HT1080 (cell line): Measurements from ENCODE around the gene NEK7. TPM values are rescaled to one million over a fixed set of nuclear protein-coding genes. Genes with fewer than 3 reads are reported as not detected.
"Not testable (repeated sequence)": the region's sequence is repeated elsewhere in the genome, so short reads cannot be mapped to it uniquely, and the experiment has no call there.

Experiments
- DNase-seq: peaks from one replicate; pipeline ENCODE4 v3.0.0-alpha.2; 2015; ENCODE audit warnings: low read depth
- total RNA-seq: library from RNA; depleted of rRNA; stranded (reverse); fragments of >200 nt; shearing (Covaris generic); gene quantifications from 2 replicates; pipeline ENCODE4 v1.2.3, GENCODE V29; 2014

The NEK7 gene
- total RNA-seq, 1 experiment from 2014 or later = 48.7 TPM

GRCh38 chr1:198201956-198202784 is 45.4 kb downstream of the NEK7 start:
- no peak for DNase-seq

GRCh38 chr1:198203434-198203833 is 46.6 kb downstream of the NEK7 start:
- peak; percentile 44 for DNase-seq

- no peak for DNase-seq
Measured at GRCh38 chr1:198205016-198205684, 48.4 kb downstream of the NEK7 start.

GRCh38 chr1:198206292-198206691 is 49.5 kb downstream of the NEK7 start:
- no peak for DNase-seq

GRCh38 chr1:198211696-198212095 is 54.9 kb downstream of the NEK7 start:
- DNase-seq = no peak

- no peak for DNase-seq
Measured at GRCh38 chr1:198212126-198212525, 55.3 kb downstream of the NEK7 start.

GRCh38 chr1:198212675-198213074 is 55.9 kb downstream of the NEK7 start:
- DNase-seq = peak; percentile 79

GRCh38 chr1:198214924-198215323 is 58.1 kb downstream of the NEK7 start:
- no peak for DNase-seq

- DNase-seq = peak; percentile 90
Measured at GRCh38 chr1:198220428-198220827, 63.6 kb downstream of the NEK7 start.

GRCh38 chr1:198227010-198227409 is 70.2 kb downstream of the NEK7 start:
- DNase-seq = not testable (repeated sequence)

- DNase-seq = not testable (repeated sequence)
Measured at GRCh38 chr1:198227454-198227853, 70.7 kb downstream of the NEK7 start.

- DNase-seq = no peak
Measured at GRCh38 chr1:198228925-198229324, 72.1 kb downstream of the NEK7 start.

- no peak for DNase-seq
Measured at GRCh38 chr1:198231779-198232178, 75.0 kb downstream of the NEK7 start.

GRCh38 chr1:198232378-198232777 is 75.6 kb downstream of the NEK7 start:
- no peak for DNase-seq

GRCh38 chr1:198232940-198233675 is 76.3 kb downstream of the NEK7 start:
- no peak for DNase-seq

- peak; percentile 65 for DNase-seq
Measured at GRCh38 chr1:198234520-198235251, 77.9 kb downstream of the NEK7 start.

- DNase-seq = no peak
Measured at GRCh38 chr1:198238121-198238520, 81.3 kb downstream of the NEK7 start.

- DNase-seq = no peak
Measured at GRCh38 chr1:198241553-198241952, 84.8 kb downstream of the NEK7 start.

- DNase-seq = no peak
Measured at GRCh38 chr1:198244772-198245171, 88.0 kb downstream of the NEK7 start.

GRCh38 chr1:198245379-198245778 is 88.6 kb downstream of the NEK7 start:
- no peak for DNase-seq

- no peak for DNase-seq
Measured at GRCh38 chr1:198246337-198246736, 89.5 kb downstream of the NEK7 start.
